Stimulated activated CD4-positive, alpha-beta T cell treated with anti-CD3 and anti-CD28 coated beads, TNF-alpha, amount 100 ng/mL, for 48 hours (primary cell): ENCODE measurements around the gene GOLGA5.

Experiments
- DNase-seq, 3 donors: peaks; one replicate each; pipeline ENCODE4 v3.0.0-alpha.2; 2020; ENCODE audit warnings: low read depth in 3 of 3

GOLGA5 gene

DNA sequence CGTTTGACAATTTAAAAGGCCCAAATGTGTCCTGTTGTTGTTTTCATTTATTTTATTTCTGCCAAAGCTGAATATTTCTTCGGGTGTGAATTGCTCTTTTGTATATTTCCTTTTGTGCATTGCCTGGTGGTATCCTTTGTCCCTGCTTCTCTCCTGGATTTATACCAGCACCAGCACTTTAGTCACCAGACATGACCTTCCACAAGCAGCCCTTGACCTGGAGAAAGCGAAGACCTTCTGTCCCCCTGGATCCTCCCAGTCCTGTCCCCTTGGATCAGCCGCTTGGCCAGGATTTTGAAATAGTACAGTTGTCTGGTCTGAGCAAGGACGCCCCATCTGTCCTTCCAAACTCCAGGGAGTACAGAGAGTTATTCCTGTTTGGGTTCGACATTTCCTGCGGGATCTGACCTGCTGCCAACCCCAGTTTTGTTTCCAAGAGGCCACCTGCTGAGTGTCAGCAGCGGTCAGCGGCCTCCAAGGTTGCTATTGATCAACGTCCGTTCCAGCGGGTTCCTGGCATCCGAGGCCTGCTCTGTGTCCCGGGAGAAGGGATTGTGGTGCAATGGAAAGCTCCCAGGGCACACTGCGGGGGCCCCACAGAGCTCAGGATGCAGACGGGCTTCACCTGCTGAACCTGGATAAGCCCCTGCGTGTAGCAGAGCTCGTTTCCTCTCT, 83.8 kb downstream of the GOLGA5 start:
- DNase-seq, result no peak

- DNase-seq, result no peak
These were observed 86.2 kb downstream of the GOLGA5 start for GRCh38 chr14:92880351-92880750.

- no peak for DNase-seq
These were observed 86.7 kb downstream of the GOLGA5 start for GRCh38 chr14:92880851-92881250.

DNA sequence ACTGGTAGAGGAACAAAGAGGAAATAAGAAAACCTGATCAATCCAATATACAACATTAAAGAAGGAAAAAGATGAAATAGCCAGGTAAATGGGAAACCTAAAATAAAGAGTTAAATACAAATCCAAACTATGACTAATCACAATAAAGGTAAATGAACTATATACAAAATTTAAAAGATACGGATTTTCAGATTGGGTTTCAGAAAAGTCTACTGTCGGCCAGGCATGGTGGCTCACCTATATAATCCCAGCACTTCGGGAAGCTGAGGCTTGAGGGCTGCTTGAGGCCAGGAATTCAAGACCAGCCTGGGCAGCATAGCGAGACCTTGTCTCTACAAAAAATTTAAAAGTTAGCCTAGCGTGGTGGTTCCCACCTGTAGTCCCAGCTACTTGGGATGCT, 89.0 kb downstream of the GOLGA5 start:
- DNase-seq, result no peak

DNA sequence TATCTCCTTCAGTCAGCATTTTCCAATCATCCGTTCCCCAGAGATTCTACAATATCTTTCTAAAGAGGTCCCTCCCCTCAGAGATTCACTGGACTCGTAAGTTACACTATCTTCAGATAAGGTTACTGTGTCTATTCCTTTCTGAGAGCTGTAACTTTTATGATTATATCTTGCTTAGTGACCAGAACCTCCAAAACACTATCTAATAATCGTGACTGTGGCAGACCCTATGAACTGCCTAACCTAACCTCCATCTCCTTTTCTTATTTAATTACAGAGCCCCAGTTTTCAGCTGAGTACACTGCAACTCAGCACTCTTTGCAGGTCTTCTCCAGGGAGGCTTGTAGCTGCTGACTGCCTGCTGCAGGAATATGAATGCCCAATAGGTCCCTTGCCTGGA, 90.3 kb downstream of the GOLGA5 start:
- no peak for DNase-seq

DNA sequence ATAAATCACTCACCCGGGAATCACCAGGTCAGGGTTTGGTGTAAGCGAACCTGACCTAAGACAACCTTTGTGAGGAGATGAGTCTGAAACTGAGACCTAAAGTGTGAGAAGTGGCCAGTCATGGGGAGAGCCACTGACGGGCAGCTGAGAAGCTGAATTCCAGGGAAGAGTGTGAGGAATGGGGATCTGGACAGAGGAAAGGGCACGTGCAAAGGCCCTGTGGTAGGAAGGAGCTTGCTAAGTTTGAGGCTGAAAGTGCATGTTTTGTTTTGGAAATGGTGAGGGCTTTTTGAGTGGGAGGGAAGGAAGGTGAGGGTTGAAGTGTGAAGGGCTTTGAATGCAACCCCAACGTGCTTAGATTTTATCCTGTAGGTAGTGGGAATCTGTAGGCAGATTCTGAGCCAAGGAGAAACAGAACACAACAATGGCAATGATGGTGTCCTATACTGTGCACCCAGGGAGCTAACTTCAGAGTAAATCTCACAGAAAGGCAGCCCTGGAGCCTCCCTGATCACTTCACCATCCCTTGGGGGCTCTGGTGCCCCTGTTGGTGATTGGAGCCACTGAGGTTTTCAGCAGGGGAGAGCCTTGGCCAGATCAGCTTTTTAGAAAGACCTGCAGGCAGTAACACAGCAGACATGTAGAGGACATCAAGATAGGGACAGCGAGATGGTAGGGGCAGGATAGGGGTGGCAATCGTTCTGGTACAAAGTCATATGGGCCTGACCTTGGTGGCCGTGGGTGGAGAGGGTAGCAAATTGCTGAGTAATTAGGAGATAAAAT, 91.4 kb downstream of the GOLGA5 start:
- no peak for DNase-seq

DNA sequence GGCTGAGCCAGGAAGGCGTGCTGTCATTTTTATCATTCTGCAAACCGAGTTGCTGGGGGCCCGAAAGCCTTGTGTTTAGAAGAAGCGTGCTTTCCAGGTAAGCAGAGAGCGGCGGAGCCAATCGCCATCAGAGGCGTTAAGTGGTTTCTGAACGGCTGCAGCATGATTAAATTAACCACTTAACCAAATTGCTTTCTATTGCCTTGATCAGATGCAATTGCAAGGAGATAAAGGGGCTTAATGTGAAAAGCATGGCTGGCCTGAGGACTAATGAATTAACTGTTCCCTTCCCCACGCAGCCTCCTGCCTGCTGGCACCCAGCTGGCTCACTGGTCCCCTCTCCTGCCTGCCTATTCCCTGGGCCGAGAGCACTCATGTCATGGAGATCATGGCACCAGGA, 92.2 kb downstream of the GOLGA5 start:
- DNase-seq, result no peak

GRCh38 chr14:92887157-92887556, 93.1 kb downstream of the GOLGA5 start:
- DNase-seq, result no peak

DNA sequence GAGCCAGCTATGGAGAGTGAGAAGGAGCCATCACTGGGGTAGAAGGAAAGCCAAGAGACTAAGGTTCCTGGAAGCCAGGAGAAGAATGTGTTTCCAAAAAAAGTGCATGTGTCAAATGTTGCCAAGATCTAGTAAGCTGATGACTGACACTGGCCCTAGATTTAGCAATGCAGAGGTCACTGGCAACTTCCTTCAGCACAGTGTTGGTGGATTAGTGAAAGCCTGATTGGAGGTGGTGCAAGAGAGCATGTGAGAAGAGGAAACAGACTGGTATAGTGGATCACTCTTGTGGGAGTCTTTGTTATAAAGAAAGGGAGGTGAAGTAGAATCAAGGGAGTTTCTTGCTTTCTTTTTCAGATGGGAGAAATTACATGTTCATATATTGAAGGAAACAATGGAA, 94.8 kb downstream of the GOLGA5 start:
- DNase-seq, result no peak
